Effector memory CD4-positive, alpha-beta T cell (primary cell): ENCODE results near the gene ADAMTS2.

Source experiments
- DNase-seq, 3 donors: peaks; one replicate each; pipeline ENCODE4 v3.0.0-alpha.2; 2020
- H3K27ac ChIP-seq: 2 replicates; pipeline ENCODE4 v1.7.0; 2013; ENCODE audit warnings: mild to moderate bottlenecking, low read length, moderate library complexity; ENCODE audit not compliant: insufficient read depth, poor library complexity, severe bottlenecking
- H3K27me3 ChIP-seq: replicated peaks from 2 replicates; pipeline ENCODE4 v1.7.0; 2013; ENCODE audit warnings: mild to moderate bottlenecking, low read length; ENCODE audit not compliant: insufficient read depth, control insufficient read depth, poor library complexity, severe bottlenecking
- H3K36me3 ChIP-seq: 2 replicates; pipeline ENCODE4 v1.7.0; 2013; ENCODE audit warnings: mild to moderate bottlenecking, low read length, moderate library complexity; ENCODE audit not compliant: control insufficient read depth, insufficient read depth
- H3K4me1 ChIP-seq: 2 replicates; pipeline ENCODE4 v1.7.0; 2013; ENCODE audit warnings: low read length, mild to moderate bottlenecking; ENCODE audit not compliant: control insufficient read depth, insufficient read depth, poor library complexity, severe bottlenecking
- H3K4me3 ChIP-seq: 2 replicates; pipeline ENCODE4 v1.7.0; 2013; ENCODE audit warnings: low read length, low read depth, mild to moderate bottlenecking; ENCODE audit not compliant: insufficient read depth, poor library complexity, severe bottlenecking
- H3K9me3 ChIP-seq: 2 replicates; pipeline ENCODE4 v1.7.0; 2013; ENCODE audit warnings: mild to moderate bottlenecking, low read length, moderate library complexity; ENCODE audit not compliant: control insufficient read depth

ADAMTS2 gene

GRCh38 chr5:179295778-179296149 lies 49.5 kb downstream of the ADAMTS2 start:
- Histone ChIP-seq H3K27me3 (no peaks in the 10 kb centered on the region), H3K4me3 (no peak overlapping the region), H3K27ac (no peak overlapping the region), H3K9me3 (no peaks in the 10 kb centered on the region), H3K36me3 (no peaks in the 10 kb centered on the region), H3K4me1 (no peaks in the 10 kb centered on the region)
- no peak for DNase-seq

- H3K27ac ChIP-seq, result no peak overlapping the region
- H3K9me3 ChIP-seq, result no peaks in the 10 kb centered on the region
- no peaks in the 10 kb centered on the region for H3K4me1 ChIP-seq
- no peak for DNase-seq
- no peaks in the 10 kb centered on the region for H3K27me3 ChIP-seq
- H3K36me3 ChIP-seq, result no peaks in the 10 kb centered on the region
- no peak overlapping the region for H3K4me3 ChIP-seq
Observed at GRCh38 chr5:179294891-179295777, 50.1 kb downstream of the ADAMTS2 start.

DNA sequence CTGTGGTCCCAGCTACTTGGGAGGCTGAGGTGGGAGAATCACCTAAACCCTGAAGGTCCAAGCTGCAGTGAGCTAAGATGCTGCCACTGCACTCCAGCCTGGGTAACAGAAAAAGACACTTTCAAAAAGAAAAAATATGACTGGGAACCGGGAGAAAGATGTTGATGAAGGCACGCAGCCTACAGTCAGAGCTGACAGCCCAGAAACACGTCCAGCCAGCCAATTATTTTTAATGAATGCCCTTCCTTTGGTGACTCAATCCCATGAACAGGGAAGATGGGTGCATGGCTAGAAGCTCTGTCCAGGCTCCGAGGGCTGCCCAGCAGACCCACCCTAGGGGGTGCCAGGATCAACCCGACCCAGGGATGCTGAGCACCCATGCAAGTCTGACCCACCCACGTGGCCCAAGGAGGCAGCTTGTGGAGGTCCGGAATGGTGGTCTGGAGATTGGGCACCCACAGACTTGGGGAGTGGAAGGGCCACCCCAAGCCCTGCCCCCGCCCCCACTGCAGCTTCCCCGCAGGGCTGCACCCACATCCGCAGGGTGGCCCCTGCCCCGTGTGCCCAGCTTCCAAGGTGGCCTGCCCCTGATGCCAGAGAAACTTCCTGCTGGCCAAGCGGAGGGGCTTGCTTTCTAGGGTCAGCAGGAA lies 51.0 kb downstream of the ADAMTS2 start:
- H3K9me3 ChIP-seq, result no peaks in the 10 kb centered on the region
- no peaks in the 10 kb centered on the region for H3K36me3 ChIP-seq
- no peaks in the 10 kb centered on the region for H3K4me1 ChIP-seq
- no peak overlapping the region for H3K27ac ChIP-seq
- DNase-seq, result no peak
- no peaks in the 10 kb centered on the region for H3K27me3 ChIP-seq
- H3K4me3 ChIP-seq, result no peak overlapping the region

- Histone ChIP-seq H3K9me3 (no peaks in the 10 kb centered on the region), H3K36me3 (no peaks in the 10 kb centered on the region), H3K4me3 (no peak overlapping the region), H3K4me1 (no peaks in the 10 kb centered on the region), H3K27ac (no peak overlapping the region), H3K27me3 (no peaks in the 10 kb centered on the region)
- no peak for DNase-seq
Observed at GRCh38 chr5:179292681-179293635, 52.3 kb downstream of the ADAMTS2 start.

- Histone ChIP-seq H3K4me3 (no peak overlapping the region), H3K9me3 (no peaks in the 10 kb centered on the region), H3K27me3 (no peaks in the 10 kb centered on the region), H3K36me3 (no peaks in the 10 kb centered on the region), H3K4me1 (no peaks in the 10 kb centered on the region), H3K27ac (no peak overlapping the region)
- DNase-seq, result no peak
Observed at GRCh38 chr5:179292202-179292601, 53.1 kb downstream of the ADAMTS2 start.

DNA sequence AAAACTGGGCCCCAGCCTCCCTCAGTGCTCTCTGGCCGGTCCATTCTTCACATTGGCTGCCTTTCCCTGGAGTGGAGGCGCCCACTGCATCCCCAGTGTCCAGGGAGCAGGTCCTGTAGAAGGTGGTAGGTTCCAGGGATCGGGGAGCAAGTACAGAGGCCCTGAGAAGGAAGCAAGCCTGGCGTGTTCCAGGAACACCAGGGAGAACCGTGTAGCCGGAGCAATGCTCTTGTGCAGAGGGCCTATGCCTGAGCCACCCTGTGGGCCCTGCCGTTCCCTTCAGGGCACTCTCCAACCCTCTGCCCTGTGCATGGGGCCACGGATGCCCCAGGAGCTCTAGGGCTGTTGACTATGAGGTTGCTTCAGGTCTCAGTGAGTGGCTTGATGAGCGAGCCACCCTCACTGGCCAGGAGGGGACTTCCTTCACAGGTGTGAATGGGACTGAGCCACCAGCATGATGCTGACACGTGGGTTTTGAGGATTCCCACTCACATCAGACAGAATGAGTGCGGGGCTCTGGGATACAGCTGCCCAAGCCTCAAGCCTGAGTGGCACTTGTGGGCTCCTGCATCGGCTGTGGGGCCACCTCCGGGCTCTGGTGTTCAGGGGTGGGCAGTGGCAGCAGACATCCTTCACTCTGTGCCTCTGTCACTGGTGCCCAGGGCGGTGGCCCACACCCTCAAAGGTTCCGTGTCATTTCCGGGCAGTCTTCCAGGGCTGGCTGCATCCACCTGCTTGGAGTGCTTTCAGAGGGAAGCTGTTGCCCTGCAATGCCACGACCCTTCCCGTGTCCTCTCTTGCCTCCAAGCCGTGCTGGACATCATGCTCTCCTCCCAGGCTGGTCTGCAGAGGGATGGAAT lies 54.4 kb downstream of the ADAMTS2 start:
- H3K9me3 ChIP-seq, result no peaks in the 10 kb centered on the region
- H3K4me3 ChIP-seq, result no peak overlapping the region
- H3K27ac ChIP-seq, result no peak overlapping the region
- DNase-seq, result no peak
- no peaks in the 10 kb centered on the region for H3K36me3 ChIP-seq
- no peaks in the 10 kb centered on the region for H3K4me1 ChIP-seq
- no peaks in the 10 kb centered on the region for H3K27me3 ChIP-seq

DNA sequence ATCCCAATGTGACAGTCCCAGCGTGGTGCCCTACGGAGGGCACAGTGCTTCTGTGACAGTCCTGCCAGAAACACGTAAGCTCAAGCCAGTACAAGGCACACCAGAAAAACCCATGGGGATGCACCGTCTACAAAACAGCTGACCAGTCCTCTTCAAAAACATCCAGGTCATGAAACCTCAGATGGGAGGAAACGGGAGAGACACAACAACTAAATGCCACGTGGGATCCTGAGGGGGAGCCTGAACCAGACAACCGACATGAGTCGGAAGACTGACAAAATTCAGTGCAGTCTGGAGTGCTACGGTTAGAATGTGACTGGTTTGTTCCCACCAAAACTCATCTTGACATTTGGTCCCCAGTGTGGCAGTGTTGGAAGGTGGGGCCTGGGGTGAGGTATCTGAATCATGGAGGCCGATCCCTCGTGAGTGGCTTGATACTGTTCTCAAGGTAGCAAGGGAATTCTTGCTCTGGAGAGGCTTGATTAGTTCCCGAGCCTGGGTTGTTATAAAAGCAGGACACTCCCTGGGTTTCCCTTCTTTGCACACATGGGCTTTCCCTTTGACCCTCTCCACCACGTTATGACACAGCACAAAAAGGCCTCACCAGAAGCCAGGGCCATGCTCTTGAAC lies 55.4 kb downstream of the ADAMTS2 start:
- H3K9me3 ChIP-seq, result no peaks in the 10 kb centered on the region
- H3K27me3 ChIP-seq, result no peaks in the 10 kb centered on the region
- H3K4me1 ChIP-seq, result no peaks in the 10 kb centered on the region
- H3K27ac ChIP-seq, result no peak overlapping the region
- DNase-seq, result no peak
- H3K36me3 ChIP-seq, result no peaks in the 10 kb centered on the region
- no peak overlapping the region for H3K4me3 ChIP-seq

GRCh38 chr5:179288809-179289185 lies 56.5 kb downstream of the ADAMTS2 start:
- Histone ChIP-seq H3K9me3 (no peaks in the 10 kb centered on the region), H3K36me3 (no peaks in the 10 kb centered on the region), H3K4me3 (no peak overlapping the region), H3K4me1 (no peaks in the 10 kb centered on the region), H3K27me3 (no peaks in the 10 kb centered on the region), H3K27ac (no peak overlapping the region)
- DNase-seq, result no peak
